HepG2 (cell line): ENCODE measurements around the gene SURF6. TPM values are rescaled to one million over a fixed set of nuclear protein-coding genes. Genes with fewer than 3 reads are reported as not detected.

Experiments
- AKAP8 ChIP-seq: sonication (generic); formaldehyde crosslinking; IDR thresholded peaks from 2 replicates; pipeline ENCODE4 v1.5.1; 2020; ENCODE audit warnings: mild to moderate bottlenecking, missing genetic modification reagents
- DZIP1 ChIP-seq: sonication (generic); formaldehyde crosslinking; IDR thresholded peaks from 2 replicates; pipeline ENCODE4 v1.5.0; 2020; ENCODE audit warnings: mild to moderate bottlenecking, missing genetic modification reagents
- HMG20B ChIP-seq: conservative IDR thresholded peaks from 2 replicates; pipeline ENCODE4 v1.6.1; 2016; ENCODE audit warnings: missing genetic modification reagents, missing compliant biosample characterization
- HMGXB3 ChIP-seq: sonication (generic); formaldehyde crosslinking; IDR thresholded peaks from 2 replicates; pipeline ENCODE4 v1.4.0; 2020; ENCODE audit warnings: missing genetic modification reagents, borderline replicate concordance
- MAX ChIP-seq: IDR thresholded peaks from 2 replicates; pipeline ENCODE4 v1.6.1; 2012; ENCODE audit warnings: inconsistent platforms
- RBAK ChIP-seq: sonication (generic); formaldehyde crosslinking; IDR thresholded peaks from 2 replicates; pipeline ENCODE4 v1.5.1; 2020; ENCODE audit warnings: mild to moderate bottlenecking, missing genetic modification reagents
- REST ChIP-seq, 2 experiments: IDR thresholded peaks; 2 replicates each; pipeline ENCODE4 v1.6.1; 2011 to 2012; ENCODE audit warnings: low read length in 2 of 2, borderline replicate concordance in 1 of 2, low read depth in 1 of 2, mild to moderate bottlenecking in 1 of 2, moderate library complexity in 1 of 2
- RFXAP ChIP-seq: sonication (generic); formaldehyde crosslinking; IDR thresholded peaks from 2 replicates; pipeline ENCODE4 v1.4.0; 2020; ENCODE audit warnings: missing genetic modification reagents, borderline replicate concordance
- SP5 ChIP-seq: IDR thresholded peaks from 2 replicates; pipeline ENCODE4 v1.6.1; 2016; ENCODE audit warnings: low read depth, borderline replicate concordance
- ZBTB39 ChIP-seq: sonication (generic); formaldehyde crosslinking; IDR thresholded peaks from 2 replicates; pipeline ENCODE4 v1.5.0; 2020; ENCODE audit warnings: missing genetic modification reagents
- ZBTB7B ChIP-seq: sonication (generic); formaldehyde crosslinking; IDR thresholded peaks from 2 replicates; pipeline ENCODE4 v1.4.0; 2020; ENCODE audit warnings: missing genetic modification reagents
- ZNF556 ChIP-seq: sonication (generic); formaldehyde crosslinking; IDR thresholded peaks from 2 replicates; pipeline ENCODE4 v1.4.0; 2020; ENCODE audit warnings: mild to moderate bottlenecking, missing genetic modification reagents, borderline replicate concordance
- ZNF564 ChIP-seq: sonication (generic); formaldehyde crosslinking; IDR thresholded peaks from 2 replicates; pipeline ENCODE4 v1.8.1; 2023; ENCODE audit warnings: mild to moderate bottlenecking, missing genetic modification reagents
- polyA plus RNA-seq, 8 experiments: library from polyadenylated mRNA; depleted of rRNA in 3 of 8; stranded (reverse) in 7 of 8; unstranded in 1 of 8; fragments of >200 nt; fragmentation: Illumina TruSeq in 4 of 8; extraction: Trizol in 4 of 8; gene quantifications; 2 replicates each; pipeline versions ENCODE4 v1.2.1 to v1.2.3, GENCODE V29; 2011 to 2016; ENCODE audit warnings: low read depth in 4 of 8, missing spikeins in 1 of 8, mixed read lengths in 1 of 8; ENCODE audit not compliant: insufficient read depth in 1 of 8
- total RNA-seq, 5 experiments: library from RNA; depleted of rRNA; stranded (reverse); fragments of >200 nt; fragmentation: Illumina TruSeq; extraction: Trizol; gene quantifications; 2 replicates each; pipeline ENCODE4 v1.2.3, GENCODE V29; 2016; ENCODE audit warnings: low read depth in 1 of 5

SURF6 gene
- total and polyA plus RNA-seq, 2 of the 13 experiments (the other 11 are each of a cell fraction or from before 2014, with no cell fraction given): 5.9 to 14.7 TPM

GRCh38 chr9:133356391-133357091, 20.6 kb upstream of the SURF6 start, which contains the start of the genes SURF1 and SURF2 (continued):
- TF ChIP-seq MAX: peak; percentile 48; the same call in 1 of the 2 replicates
- no peak for TF ChIP-seq ZBTB7B
- TF ChIP-seq RFXAP: no peak
- TF ChIP-seq AKAP8 (CRISPR knock-in tag): no peak
- no peak for TF ChIP-seq RBAK
- no peak for TF ChIP-seq HMGXB3 (CRISPR knock-in tag)
- 0 out of 2 replicates have a peak, but pooled peaks have one; percentile 16 for TF ChIP-seq ZNF556 (CRISPR knock-in tag)
- no peak for TF ChIP-seq HMG20B (CRISPR knock-in tag)
- 0 out of 4 replicates have a peak, but pooled peaks of 1 of the 2 experiments have one; percentile 13 for TF ChIP-seq REST (IDR thresholded peaks at IDR 0.05; ENCODE audit: borderline replicate concordance in 1 of 2, low read depth in 1 of 2, low read length in 2 of 2)
- TF ChIP-seq DZIP1 (CRISPR knock-in tag): no peak
- peak; percentile 66; the same call in 1 of the 2 replicates for TF ChIP-seq SP5 (CRISPR knock-in tag)
- TF ChIP-seq ZBTB39: no peak
- TF ChIP-seq ZNF564 (CRISPR knock-in tag): no peak
